C4-2B (cell line): ENCODE results near the gene RASD1.

Experiments used
- CTCF ChIP-seq: fragments of 450-650 bp; conservative IDR thresholded peaks from 2 replicates; pipeline ENCODE4 v1.5.1; 2017; ENCODE audit warnings: mild to moderate bottlenecking
- ZFX ChIP-seq: fragments of 450-650 bp; IDR thresholded peaks from 2 replicates; pipeline ENCODE4 v1.6.1; 2017

- TF ChIP-seq CTCF (no peak), ZFX (no peak)
Measured at GRCh38 chr17:17481860-17482259, 14.3 kb downstream of the RASD1 start.
